SU-DHL-6 (cell line): ENCODE measurements around the gene S100A14.
A peak's percentile ranks its signal among the peaks of the same experiment; 100 is the strongest.

Experiments
- H2AFZ ChIP-seq: fragments of 200-600 bp; sonication (generic); 2 replicates; pipeline ENCODE4 v1.6.1; 2014; ENCODE audit warnings: low read depth, mild to moderate bottlenecking, moderate library complexity, mixed read lengths, antibody characterized with exemption, low read length; ENCODE audit not compliant: severe bottlenecking
- H3F3A ChIP-seq: fragments of 200-600 bp; shearing (Covaris generic); 2 replicates; pipeline ENCODE4 v1.6.0; 2016; ENCODE audit warnings: antibody characterized with exemption, mild to moderate bottlenecking; ENCODE audit not compliant: insufficient read depth
- H3K27ac ChIP-seq: fragments of 200-600 bp; sonication (generic); 2 replicates; pipeline ENCODE4 v1.5.1; 2016; ENCODE audit warnings: low read depth, mild to moderate bottlenecking, low read length, moderate library complexity, mixed read lengths
- H3K27me3 ChIP-seq: fragments of 200-600 bp; sonication (generic), shearing (Covaris generic); 2 replicates; pipeline ENCODE4 v1.6.0; 2014; ENCODE audit warnings: mild to moderate bottlenecking, low read length
- H3K36me3 ChIP-seq: fragments of 200-600 bp; sonication (generic); 2 replicates; pipeline ENCODE4 v1.6.1; 2014; ENCODE audit warnings: mild to moderate bottlenecking, low read length, mixed read lengths
- H3K4me2 ChIP-seq: fragments of 300-600, 200-600 bp; shearing (Covaris generic), sonication (generic); 2 replicates; pipeline ENCODE4 v1.6.0; 2014; ENCODE audit warnings: low read length, low read depth, mild to moderate bottlenecking; ENCODE audit not compliant: poor library complexity, severe bottlenecking
- H3K4me3 ChIP-seq: fragments of 200-600 bp; sonication (generic); 2 replicates; pipeline ENCODE4 v1.5.1; 2014; ENCODE audit warnings: antibody characterized with exemption, low read length, mild to moderate bottlenecking, mixed read lengths; ENCODE audit not compliant: insufficient read depth, poor library complexity, severe bottlenecking
- H3K79me2 ChIP-seq: fragments of 200-600 bp; sonication (generic); 2 replicates; pipeline ENCODE4 v1.6.1; 2014; ENCODE audit warnings: mild to moderate bottlenecking, low read length, moderate library complexity; ENCODE audit not compliant: insufficient read depth
- H3K9ac ChIP-seq: fragments of 200-600 bp; sonication (generic); 2 replicates; pipeline ENCODE4 v1.7.0; 2014; ENCODE audit warnings: mild to moderate bottlenecking, low read length
- H3K9me2 ChIP-seq: fragments of 200-600 bp; sonication (generic); replicated peaks from 2 replicates; pipeline ENCODE4 v1.6.1; 2014; ENCODE audit warnings: low read length; ENCODE audit not compliant: insufficient read depth
- H3K9me3 ChIP-seq: fragments of 200-600 bp; sonication (generic); 2 replicates; pipeline ENCODE4 v1.6.1; 2014; ENCODE audit warnings: low read length, mixed read lengths; ENCODE audit not compliant: insufficient read depth
- H4K20me1 ChIP-seq: fragments of 200-600 bp; sonication (generic); 2 replicates; pipeline ENCODE4 v1.6.1; 2014; ENCODE audit warnings: low read depth, mild to moderate bottlenecking, antibody characterized with exemption, low read length, moderate library complexity, mixed read lengths
- CTCF ChIP-seq: fragments of 200-600 bp; sonication (generic); IDR thresholded peaks from one replicate; pipeline ENCODE4 v1.5.1; 2017; ENCODE audit warnings: antibody characterized with exemption, mild to moderate bottlenecking, low read length, moderate library complexity; ENCODE audit not compliant: insufficient read depth, poor library complexity, severe bottlenecking
- EZH2phosphoT487 ChIP-seq: fragments of 200-600 bp; sonication (generic), shearing (Covaris generic); conservative IDR thresholded peaks from 2 replicates; pipeline ENCODE4 v1.6.1; 2018; ENCODE audit warnings: mild to moderate bottlenecking, antibody characterized with exemption, low read length, moderate library complexity, mixed read lengths

Gene S100A14

GRCh38 chr1:153599847-153600246 is 16.3 kb downstream of the S100A14 start:
- H2AFZ ChIP-seq = no peak overlapping the region
- no peak overlapping the region for H3K27ac ChIP-seq
- no peak overlapping the region for H3K4me2 ChIP-seq
- H3K36me3 ChIP-seq = no peaks in the 10 kb centered on the region
- TF ChIP-seq EZH2phosphoT487 (no peak), CTCF (no peak)
- H3K27me3 ChIP-seq = no peaks in the 10 kb centered on the region
- H3K9me3 ChIP-seq = no peaks in the 10 kb centered on the region
- H4K20me1 ChIP-seq = no peaks in the 10 kb centered on the region
- H3K9me2 ChIP-seq = no peaks in the 10 kb centered on the region
- H3F3A ChIP-seq = no peaks in the 10 kb centered on the region
- no peaks in the 10 kb centered on the region for H3K79me2 ChIP-seq
- H3K9ac ChIP-seq = no peak overlapping the region
- no peak overlapping the region for H3K4me3 ChIP-seq

- no peaks in the 10 kb centered on the region for H4K20me1 ChIP-seq
- no peaks in the 10 kb centered on the region for H3K27me3 ChIP-seq
- peak overlapping the region; percentile 57 for H3K9ac ChIP-seq
- H3F3A ChIP-seq = no peaks in the 10 kb centered on the region
- H2AFZ ChIP-seq = peak overlapping the region; percentile 60
- no peaks in the 10 kb centered on the region for H3K9me3 ChIP-seq
- no peak for TF ChIP-seq EZH2phosphoT487
- TF ChIP-seq CTCF = no peak
- H3K4me2 ChIP-seq = peak overlapping the region; percentile 66
- H3K36me3 ChIP-seq = no peaks in the 10 kb centered on the region
- H3K27ac ChIP-seq = peak overlapping the region; percentile 81
- H3K9me2 ChIP-seq = no peaks in the 10 kb centered on the region
- H3K4me3 ChIP-seq = peak overlapping the region; percentile 32
- H3K79me2 ChIP-seq = no peaks in the 10 kb centered on the region
These were observed 17.6 kb downstream of the S100A14 start for GRCh38 chr1:153598309-153599172.

GRCh38 chr1:153597206-153597605 is 18.9 kb downstream of the S100A14 start:
- no peaks in the 10 kb centered on the region for H3K9me2 ChIP-seq
- no peaks in the 10 kb centered on the region for H3K79me2 ChIP-seq
- H3F3A ChIP-seq = no peaks in the 10 kb centered on the region
- no peak overlapping the region for H3K9ac ChIP-seq
- no peak overlapping the region for H2AFZ ChIP-seq
- no peaks in the 10 kb centered on the region for H3K27me3 ChIP-seq
- no peaks in the 10 kb centered on the region for H3K9me3 ChIP-seq
- TF ChIP-seq EZH2phosphoT487 (no peak), CTCF (no peak)
- no peaks in the 10 kb centered on the region for H3K36me3 ChIP-seq
- no peak overlapping the region for H3K4me3 ChIP-seq
- H3K4me2 ChIP-seq = no peak overlapping the region
- H4K20me1 ChIP-seq = no peaks in the 10 kb centered on the region
- H3K27ac ChIP-seq = no peak overlapping the region
